SU-DHL-6 (cell line): Measurements from ENCODE around the gene C14orf93.
A peak's percentile ranks its signal among the peaks of the same experiment; 100 is the strongest.

Experiments
- H2AFZ ChIP-seq: fragments of 200-600 bp; sonication (generic); 2 replicates; pipeline ENCODE4 v1.6.1; 2014; ENCODE audit warnings: low read depth, mild to moderate bottlenecking, moderate library complexity, mixed read lengths, antibody characterized with exemption, low read length; ENCODE audit not compliant: severe bottlenecking
- H3F3A ChIP-seq: fragments of 200-600 bp; shearing (Covaris generic); 2 replicates; pipeline ENCODE4 v1.6.0; 2016; ENCODE audit warnings: antibody characterized with exemption, mild to moderate bottlenecking; ENCODE audit not compliant: insufficient read depth
- H3K27ac ChIP-seq: fragments of 200-600 bp; sonication (generic); 2 replicates; pipeline ENCODE4 v1.5.1; 2016; ENCODE audit warnings: low read depth, mild to moderate bottlenecking, low read length, moderate library complexity, mixed read lengths
- H3K27me3 ChIP-seq: fragments of 200-600 bp; sonication (generic), shearing (Covaris generic); 2 replicates; pipeline ENCODE4 v1.6.0; 2014; ENCODE audit warnings: mild to moderate bottlenecking, low read length
- H3K36me3 ChIP-seq: fragments of 200-600 bp; sonication (generic); 2 replicates; pipeline ENCODE4 v1.6.1; 2014; ENCODE audit warnings: mild to moderate bottlenecking, low read length, mixed read lengths
- H3K4me2 ChIP-seq: fragments of 300-600, 200-600 bp; shearing (Covaris generic), sonication (generic); 2 replicates; pipeline ENCODE4 v1.6.0; 2014; ENCODE audit warnings: low read length, low read depth, mild to moderate bottlenecking; ENCODE audit not compliant: poor library complexity, severe bottlenecking
- H3K4me3 ChIP-seq: fragments of 200-600 bp; sonication (generic); 2 replicates; pipeline ENCODE4 v1.5.1; 2014; ENCODE audit warnings: antibody characterized with exemption, low read length, mild to moderate bottlenecking, mixed read lengths; ENCODE audit not compliant: insufficient read depth, poor library complexity, severe bottlenecking
- H3K79me2 ChIP-seq: fragments of 200-600 bp; sonication (generic); 2 replicates; pipeline ENCODE4 v1.6.1; 2014; ENCODE audit warnings: mild to moderate bottlenecking, low read length, moderate library complexity; ENCODE audit not compliant: insufficient read depth
- H3K9ac ChIP-seq: fragments of 200-600 bp; sonication (generic); 2 replicates; pipeline ENCODE4 v1.7.0; 2014; ENCODE audit warnings: mild to moderate bottlenecking, low read length
- H3K9me2 ChIP-seq: fragments of 200-600 bp; sonication (generic); replicated peaks from 2 replicates; pipeline ENCODE4 v1.6.1; 2014; ENCODE audit warnings: low read length; ENCODE audit not compliant: insufficient read depth
- H3K9me3 ChIP-seq: fragments of 200-600 bp; sonication (generic); 2 replicates; pipeline ENCODE4 v1.6.1; 2014; ENCODE audit warnings: low read length, mixed read lengths; ENCODE audit not compliant: insufficient read depth
- H4K20me1 ChIP-seq: fragments of 200-600 bp; sonication (generic); 2 replicates; pipeline ENCODE4 v1.6.1; 2014; ENCODE audit warnings: low read depth, mild to moderate bottlenecking, antibody characterized with exemption, low read length, moderate library complexity, mixed read lengths
- CTCF ChIP-seq: fragments of 200-600 bp; sonication (generic); IDR thresholded peaks from one replicate; pipeline ENCODE4 v1.5.1; 2017; ENCODE audit warnings: antibody characterized with exemption, mild to moderate bottlenecking, low read length, moderate library complexity; ENCODE audit not compliant: insufficient read depth, poor library complexity, severe bottlenecking
- EZH2phosphoT487 ChIP-seq: fragments of 200-600 bp; sonication (generic), shearing (Covaris generic); conservative IDR thresholded peaks from 2 replicates; pipeline ENCODE4 v1.6.1; 2018; ENCODE audit warnings: mild to moderate bottlenecking, antibody characterized with exemption, low read length, moderate library complexity, mixed read lengths

Gene C14orf93

GRCh38 chr14:23034498-23035302, 24.8 kb upstream of the C14orf93 start, which contains the start of gene PSMB5:
TSS of gene PSMB5 (minus strand) at chr14:23034900. CDS start at chr14:23034881, 19 bp downstream.
- peak within 1 kb of the TSS; percentile 91 for H3K9ac ChIP-seq
- TF ChIP-seq EZH2phosphoT487 (no peak), CTCF (no peak)

GRCh38 chr14:23033801-23034497, 24.0 kb upstream of the C14orf93 start:
- Histone ChIP-seq H3K36me3 (peaks cover 6% of the 10 kb centered on the region; the same call in 1 of the 2 replicates), H3K9me2 (no peaks in the 10 kb centered on the region), H3K4me2 (peak overlapping the region; percentile 58), H3K4me3 (peak overlapping the region; percentile 70), H3K27me3 (no peaks in the 10 kb centered on the region), H3K79me2 (peaks cover 31% of the 10 kb centered on the region), H2AFZ (peak overlapping the region; percentile 92), H3F3A (peaks cover 5% of the 10 kb centered on the region; the same call in 1 of the 2 replicates), H4K20me1 (no peaks in the 10 kb centered on the region), H3K9me3 (no peaks in the 10 kb centered on the region), H3K9ac (peak overlapping the region; percentile 91), H3K27ac (peak overlapping the region; percentile 84)
- no peak for TF ChIP-seq EZH2phosphoT487
- no peak for TF ChIP-seq CTCF

More at GRCh38 chr14:23034498-23035302, 24.8 kb upstream of the C14orf93 start, which contains the start of gene PSMB5:
- Histone ChIP-seq H3K9me3 (no peaks in the 10 kb centered on the region), H3K36me3 (peaks cover 6% of the 10 kb centered on the region; the same call in 1 of the 2 replicates), H2AFZ (peak within 1 kb of the TSS; percentile 92), H3K4me3 (peak within 1 kb of the TSS; percentile 70), H4K20me1 (no peaks in the 10 kb centered on the region), H3K4me2 (peak within 1 kb of the TSS; percentile 58), H3K9me2 (no peaks in the 10 kb centered on the region), H3K27ac (peak within 1 kb of the TSS; percentile 84), H3K27me3 (no peaks in the 10 kb centered on the region), H3F3A (no peaks in the 10 kb centered on the region), H3K79me2 (peaks cover 25% of the 10 kb centered on the region)

GRCh38 chr14:23033251-23033727, 23.3 kb upstream of the C14orf93 start:
- no peaks in the 10 kb centered on the region for H4K20me1 ChIP-seq
- no peak overlapping the region for H3K27ac ChIP-seq
- peaks cover 32% of the 10 kb centered on the region for H3K79me2 ChIP-seq
- H2AFZ ChIP-seq = no peak overlapping the region
- H3K9me3 ChIP-seq = no peaks in the 10 kb centered on the region
- H3K27me3 ChIP-seq = no peaks in the 10 kb centered on the region
- peaks cover 6% of the 10 kb centered on the region; the same call in 1 of the 2 replicates for H3K36me3 ChIP-seq
- H3K9ac ChIP-seq = 0 out of 2 replicates have a peak overlapping the region, but pooled peaks have one; percentile 91
- TF ChIP-seq EZH2phosphoT487 (no peak), CTCF (no peak)
- H3K9me2 ChIP-seq = no peaks in the 10 kb centered on the region
- H3F3A ChIP-seq = peaks cover 5% of the 10 kb centered on the region; the same call in 1 of the 2 replicates
- H3K4me3 ChIP-seq = no peak overlapping the region
- H3K4me2 ChIP-seq = peak overlapping the region; percentile 58
